SK-N-SH (cell line): Measurements from ENCODE around the gene ANKS6.

Source experiments
- EZH2phosphoT487 ChIP-seq: fragments of 200-600 bp; sonication (generic); IDR thresholded peaks from 2 replicates; pipeline ENCODE4 v1.6.1; 2017; ENCODE audit warnings: low read depth, mixed run types, mild to moderate bottlenecking, antibody characterized with exemption, moderate library complexity, borderline replicate concordance
- JUND ChIP-seq: IDR thresholded peaks from 2 replicates; pipeline ENCODE4 v1.4.0; 2012
- MXI1 ChIP-seq: IDR thresholded peaks from 2 replicates; pipeline ENCODE4 v1.6.1; 2012; ENCODE audit warnings: mild to moderate bottlenecking, low read depth, low read length, improper control_type of control experiment
- TAF1 ChIP-seq: IDR thresholded peaks from 2 replicates; pipeline ENCODE4 v1.6.1; 2012; ENCODE audit warnings: low read depth, mild to moderate bottlenecking, low read length, moderate library complexity, borderline replicate concordance
- USF2 ChIP-seq: fragments of 150-350 bp; IDR thresholded peaks from 2 replicates; pipeline ENCODE4 v1.6.1; 2017; ENCODE audit warnings: antibody characterized with exemption, low read length, low read depth, borderline replicate concordance
- TF ChIP-seq, protein P1 (sequence below): fragments of 200-600 bp; sonication (generic); IDR thresholded peaks from 2 replicates; pipeline ENCODE4 v1.6.1; 2017; ENCODE audit warnings: antibody characterized with exemption, mild to moderate bottlenecking, moderate library complexity
- TF ChIP-seq, protein P2 (sequence below): IDR thresholded peaks from 2 replicates; pipeline ENCODE4 v1.4.0; 2012; ENCODE audit warnings: low read depth

GRCh38 chr9:98714833-98715232 lies 81.5 kb downstream of the ANKS6 start:
- TF ChIP-seq JUND (no peak), EZH2phosphoT487 (no peak), USF2 (no peak), TAF1 (no peak), MXI1 (no peak)
- TF ChIP-seq, protein P1, sequence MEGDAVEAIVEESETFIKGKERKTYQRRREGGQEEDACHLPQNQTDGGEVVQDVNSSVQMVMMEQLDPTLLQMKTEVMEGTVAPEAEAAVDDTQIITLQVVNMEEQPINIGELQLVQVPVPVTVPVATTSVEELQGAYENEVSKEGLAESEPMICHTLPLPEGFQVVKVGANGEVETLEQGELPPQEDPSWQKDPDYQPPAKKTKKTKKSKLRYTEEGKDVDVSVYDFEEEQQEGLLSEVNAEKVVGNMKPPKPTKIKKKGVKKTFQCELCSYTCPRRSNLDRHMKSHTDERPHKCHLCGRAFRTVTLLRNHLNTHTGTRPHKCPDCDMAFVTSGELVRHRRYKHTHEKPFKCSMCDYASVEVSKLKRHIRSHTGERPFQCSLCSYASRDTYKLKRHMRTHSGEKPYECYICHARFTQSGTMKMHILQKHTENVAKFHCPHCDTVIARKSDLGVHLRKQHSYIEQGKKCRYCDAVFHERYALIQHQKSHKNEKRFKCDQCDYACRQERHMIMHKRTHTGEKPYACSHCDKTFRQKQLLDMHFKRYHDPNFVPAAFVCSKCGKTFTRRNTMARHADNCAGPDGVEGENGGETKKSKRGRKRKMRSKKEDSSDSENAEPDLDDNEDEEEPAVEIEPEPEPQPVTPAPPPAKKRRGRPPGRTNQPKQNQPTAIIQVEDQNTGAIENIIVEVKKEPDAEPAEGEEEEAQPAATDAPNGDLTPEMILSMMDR: no peak
- TF ChIP-seq, protein P2, sequence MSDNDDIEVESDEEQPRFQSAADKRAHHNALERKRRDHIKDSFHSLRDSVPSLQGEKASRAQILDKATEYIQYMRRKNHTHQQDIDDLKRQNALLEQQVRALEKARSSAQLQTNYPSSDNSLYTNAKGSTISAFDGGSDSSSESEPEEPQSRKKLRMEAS: no peak
